Measurements from ENCODE around the gene PLEKHO1.

PLEKHO1 gene

DNA sequence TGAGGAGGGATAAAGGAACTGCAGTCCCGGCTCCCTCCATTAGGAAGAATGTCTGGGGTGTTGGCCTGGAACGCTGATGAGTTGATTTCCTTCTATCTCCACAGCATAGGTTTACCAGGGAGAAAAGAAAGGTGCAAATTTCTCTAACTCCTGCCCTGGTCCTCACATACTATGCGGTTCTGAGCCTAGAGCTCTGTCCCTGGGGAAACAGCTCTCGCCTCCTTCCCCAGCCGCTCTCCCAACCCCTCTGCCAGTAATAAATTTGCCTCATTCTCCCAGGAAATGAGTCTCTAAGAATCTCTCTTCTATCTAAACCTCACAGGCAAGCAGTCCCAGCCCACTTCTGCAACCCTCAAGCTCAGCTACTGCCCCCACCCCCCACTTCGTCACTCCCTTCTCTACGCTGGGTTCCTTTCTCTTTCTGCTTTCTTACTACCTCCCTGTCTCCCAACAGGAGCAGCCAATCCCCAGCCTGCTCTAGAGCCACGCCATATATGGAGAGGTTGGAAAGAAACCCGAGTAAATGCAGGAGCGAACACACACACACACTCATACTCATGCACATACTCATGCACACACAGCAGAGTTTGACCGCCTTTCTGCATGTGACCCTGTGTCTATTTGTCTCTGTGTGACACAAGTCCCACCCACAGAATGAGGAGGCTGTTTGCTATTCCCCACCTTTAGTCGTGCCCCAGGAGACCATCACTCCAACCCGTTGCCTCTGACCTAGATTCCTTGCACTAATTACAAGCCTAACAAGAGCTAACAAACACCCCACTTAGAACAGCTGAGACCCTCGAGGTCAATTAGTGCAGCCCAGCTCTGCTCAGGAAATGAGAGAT, 13.4 kb downstream of the PLEKHO1 start:
- peak overlapping the region; percentile 29 for H3K4me3 ChIP-seq (replicated peaks; ENCODE audit: low read depth, low read length)
- DNase-seq (ENCODE audit: low read depth) = peak; percentile 99
- TF ChIP-seq, protein P1, sequence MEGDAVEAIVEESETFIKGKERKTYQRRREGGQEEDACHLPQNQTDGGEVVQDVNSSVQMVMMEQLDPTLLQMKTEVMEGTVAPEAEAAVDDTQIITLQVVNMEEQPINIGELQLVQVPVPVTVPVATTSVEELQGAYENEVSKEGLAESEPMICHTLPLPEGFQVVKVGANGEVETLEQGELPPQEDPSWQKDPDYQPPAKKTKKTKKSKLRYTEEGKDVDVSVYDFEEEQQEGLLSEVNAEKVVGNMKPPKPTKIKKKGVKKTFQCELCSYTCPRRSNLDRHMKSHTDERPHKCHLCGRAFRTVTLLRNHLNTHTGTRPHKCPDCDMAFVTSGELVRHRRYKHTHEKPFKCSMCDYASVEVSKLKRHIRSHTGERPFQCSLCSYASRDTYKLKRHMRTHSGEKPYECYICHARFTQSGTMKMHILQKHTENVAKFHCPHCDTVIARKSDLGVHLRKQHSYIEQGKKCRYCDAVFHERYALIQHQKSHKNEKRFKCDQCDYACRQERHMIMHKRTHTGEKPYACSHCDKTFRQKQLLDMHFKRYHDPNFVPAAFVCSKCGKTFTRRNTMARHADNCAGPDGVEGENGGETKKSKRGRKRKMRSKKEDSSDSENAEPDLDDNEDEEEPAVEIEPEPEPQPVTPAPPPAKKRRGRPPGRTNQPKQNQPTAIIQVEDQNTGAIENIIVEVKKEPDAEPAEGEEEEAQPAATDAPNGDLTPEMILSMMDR (IDR thresholded peaks at IDR 0.05; ENCODE audit: low read length, missing control alignments) = peak; percentile 9

DNA sequence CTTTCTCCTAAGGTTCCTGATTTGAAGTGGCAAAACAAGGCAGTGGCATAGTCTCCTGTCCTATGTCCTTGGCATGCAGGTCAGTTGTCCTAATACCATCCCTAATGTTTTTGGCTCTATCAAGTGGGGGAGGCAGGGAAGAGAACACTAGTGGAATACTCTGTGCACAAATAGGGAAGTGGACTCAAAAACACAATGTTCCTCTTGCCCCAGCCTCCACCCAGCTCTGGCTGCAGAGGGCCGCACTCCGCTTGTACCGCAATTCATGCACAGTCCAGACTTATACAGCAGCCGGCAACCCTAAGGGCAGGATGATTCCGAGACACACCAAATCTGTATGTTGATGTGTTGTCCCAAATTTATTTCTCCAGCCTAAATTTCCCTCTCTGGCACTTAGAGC, 14.5 kb downstream of the PLEKHO1 start:
- no peak for DNase-seq (ENCODE audit: low read depth)
- TF ChIP-seq, protein P1 (IDR thresholded peaks at IDR 0.05; ENCODE audit: low read length, missing control alignments) = no peak
- H3K4me3 ChIP-seq (replicated peaks; ENCODE audit: low read depth, low read length) = no peak overlapping the region

- TF ChIP-seq, protein P1 (IDR thresholded peaks at IDR 0.05; ENCODE audit: low read length, missing control alignments) = no peak
- H3K4me3 ChIP-seq (replicated peaks; ENCODE audit: low read depth, low read length) = no peak overlapping the region
- DNase-seq (ENCODE audit: low read depth) = no peak
Observed at GRCh38 chr1:150164779-150165178, 15.1 kb downstream of the PLEKHO1 start.

DNA sequence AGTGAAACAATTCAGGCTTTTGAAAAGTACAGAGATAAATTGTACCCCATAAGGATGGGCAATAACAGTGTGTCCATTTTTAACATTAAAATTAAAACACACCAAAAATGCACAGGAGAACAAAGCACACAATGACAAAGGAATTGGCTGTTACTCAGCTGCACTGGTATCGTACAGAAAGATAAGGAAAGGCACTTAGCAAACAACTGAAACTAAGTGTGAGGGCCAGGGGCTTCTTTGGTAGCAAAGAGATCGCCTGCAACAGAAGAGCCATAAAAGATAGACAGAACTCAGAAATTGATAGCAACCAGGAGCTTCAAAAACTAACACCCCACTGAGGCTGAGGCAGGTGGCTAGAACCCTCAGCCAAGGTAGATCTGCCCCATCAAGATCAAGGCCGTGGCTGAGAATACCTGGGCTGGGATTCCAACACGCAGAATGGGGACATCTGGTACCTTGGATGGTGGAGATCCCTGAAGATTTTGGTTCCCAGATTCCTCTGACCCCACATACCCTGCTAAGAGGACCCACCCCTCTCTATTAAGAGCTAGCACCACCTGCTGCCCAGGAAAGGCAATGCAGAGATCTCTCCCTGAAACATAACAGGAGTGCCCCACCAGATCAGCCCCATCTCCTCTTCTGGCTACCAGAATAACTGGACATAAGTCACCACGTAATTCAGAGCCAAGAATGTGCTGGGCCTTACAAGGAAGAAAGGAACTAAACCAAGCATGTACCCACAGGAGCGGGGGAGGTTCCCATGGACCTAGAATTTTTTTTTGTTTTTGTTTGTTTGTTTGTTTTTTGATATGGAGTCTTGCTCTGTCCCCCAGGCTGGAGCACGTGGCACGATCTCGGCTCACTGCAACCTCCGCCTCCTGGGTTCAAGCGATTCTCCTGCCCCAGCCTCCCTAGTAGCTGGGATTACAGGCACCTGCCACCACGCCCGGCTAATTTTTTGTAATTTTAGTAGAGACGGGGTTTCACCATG, 16.2 kb downstream of the PLEKHO1 start:
- DNase-seq (ENCODE audit: low read depth) = peak; percentile 71
- TF ChIP-seq, protein P1 (IDR thresholded peaks at IDR 0.05; ENCODE audit: low read length, missing control alignments) = peak; percentile 90

GRCh38 chr1:150168960-150169601, 19.4 kb downstream of the PLEKHO1 start:
- peak; percentile 75 for DNase-seq (ENCODE audit: low read depth)
- no peak overlapping the region for H3K4me3 ChIP-seq (replicated peaks; ENCODE audit: low read depth, low read length)
- TF ChIP-seq, protein P1 (IDR thresholded peaks at IDR 0.05; ENCODE audit: low read length, missing control alignments) = peak; percentile 85

More for the DNA sequence above, 16.2 kb downstream of the PLEKHO1 start:
- H3K4me3 ChIP-seq (replicated peaks; ENCODE audit: low read depth, low read length) = no peak overlapping the region

GRCh38 chr1:150171801-150172200, 22.1 kb downstream of the PLEKHO1 start:
- H3K4me3 ChIP-seq (replicated peaks; ENCODE audit: low read depth, low read length) = no peak overlapping the region
- TF ChIP-seq, protein P1 (IDR thresholded peaks at IDR 0.05; ENCODE audit: low read length, missing control alignments) = no peak
- no peak for DNase-seq (ENCODE audit: low read depth)
